Activated CD4-positive, alpha-beta T cell treated with anti-CD3 and anti-CD28 coated beads, Interleukin-2, Interleukin-6, amounts not matched to agents 100 ng/mL and 50 ng/mL, durations not matched to agents 16 hours and 8 hours (primary cell): ENCODE data around the gene PCED1B.
"Not testable (repeated sequence)": the region's sequence is repeated elsewhere in the genome, so short reads cannot be mapped to it uniquely, and the experiment has no call there.

Experiments
- DNase-seq: peaks from one replicate; pipeline ENCODE4 v3.0.0-alpha.2; 2020

PCED1B gene

GRCh38 chr12:47244835-47245234, 165.4 kb downstream of the PCED1B start:
- DNase-seq = no peak

GRCh38 chr12:47245623-47246022, 166.2 kb downstream of the PCED1B start:
- no peak for DNase-seq

- no peak for DNase-seq
Observed at GRCh38 chr12:47247418-47247817, 168.0 kb downstream of the PCED1B start.

GRCh38 chr12:47249082-47249481, 169.7 kb downstream of the PCED1B start:
- DNase-seq = no peak

- no peak for DNase-seq
Observed at GRCh38 chr12:47249719-47250357, 170.4 kb downstream of the PCED1B start.

- no peak for DNase-seq
Observed at GRCh38 chr12:47251919-47252318, 172.5 kb downstream of the PCED1B start.

GRCh38 chr12:47264951-47265350, 185.5 kb downstream of the PCED1B start:
- DNase-seq = no peak

GRCh38 chr12:47265391-47265790, 186.0 kb downstream of the PCED1B start:
- DNase-seq = no peak

- no peak for DNase-seq
Observed at GRCh38 chr12:47267571-47267970, 188.2 kb downstream of the PCED1B start.

- no peak for DNase-seq
Observed at GRCh38 chr12:47268501-47269454, 189.4 kb downstream of the PCED1B start.

GRCh38 chr12:47269916-47270315, 190.5 kb downstream of the PCED1B start:
- DNase-seq = no peak

- DNase-seq = peak; percentile 21
Observed at GRCh38 chr12:47270782-47271664, 191.6 kb downstream of the PCED1B start.

- no peak for DNase-seq
Observed at GRCh38 chr12:47271800-47272239, 192.4 kb downstream of the PCED1B start.

GRCh38 chr12:47272412-47273190, 193.2 kb downstream of the PCED1B start:
- DNase-seq = no peak

GRCh38 chr12:47273191-47273626, 193.8 kb downstream of the PCED1B start:
- no peak for DNase-seq

GRCh38 chr12:47274760-47275159, 195.3 kb downstream of the PCED1B start:
- no peak for DNase-seq

- no peak for DNase-seq
Observed at GRCh38 chr12:47276253-47276620, 196.8 kb downstream of the PCED1B start.

GRCh38 chr12:47276621-47277309, 197.3 kb downstream of the PCED1B start:
- DNase-seq = peak; percentile 77

GRCh38 chr12:47277972-47278448, 198.6 kb downstream of the PCED1B start:
- peak; percentile 34 for DNase-seq

GRCh38 chr12:47279758-47280157, 200.3 kb downstream of the PCED1B start:
- DNase-seq = not testable (repeated sequence)

- no peak for DNase-seq
Observed at GRCh38 chr12:47280543-47281300, 201.3 kb downstream of the PCED1B start.
